ENCODE data around the gene CAMK2B. TPM values are rescaled to one million over a fixed set of nuclear protein-coding genes. Genes with fewer than 3 reads are reported as not detected.

The CAMK2B gene
- total RNA-seq, 2 experiments from 2014 or later, result 0.17 to 0.40 TPM

DNA sequence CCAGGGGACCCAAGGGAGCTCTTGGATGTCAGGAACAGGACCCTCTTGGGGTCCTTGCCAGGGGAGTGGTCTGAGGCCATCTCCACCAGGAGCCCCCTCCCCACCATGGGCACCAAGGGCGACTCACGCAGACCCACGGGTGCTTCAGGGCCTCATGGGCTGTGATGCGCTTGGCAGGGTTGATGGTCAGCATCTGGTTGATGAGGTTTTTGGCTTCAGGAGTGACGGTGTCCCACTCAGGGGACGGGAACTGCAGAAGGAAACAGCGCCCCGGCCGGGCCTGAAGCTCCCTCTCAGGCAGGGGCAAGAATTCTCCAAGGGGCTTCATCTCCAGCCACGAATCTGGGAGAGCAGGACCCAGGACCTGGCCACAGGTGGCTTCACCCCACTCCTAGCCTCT lies 83.3 kb downstream of the CAMK2B start:
- ChIA-PET CTCF (interaction anchor here (1.0 to 3.3 kb wide), 6 partner anchors 9 to 324 kb away, joined by 3 to 17 read pairs (median 8); no protein-coding TSS in a partner anchor), POLR2A (no interaction called here)

DNA sequence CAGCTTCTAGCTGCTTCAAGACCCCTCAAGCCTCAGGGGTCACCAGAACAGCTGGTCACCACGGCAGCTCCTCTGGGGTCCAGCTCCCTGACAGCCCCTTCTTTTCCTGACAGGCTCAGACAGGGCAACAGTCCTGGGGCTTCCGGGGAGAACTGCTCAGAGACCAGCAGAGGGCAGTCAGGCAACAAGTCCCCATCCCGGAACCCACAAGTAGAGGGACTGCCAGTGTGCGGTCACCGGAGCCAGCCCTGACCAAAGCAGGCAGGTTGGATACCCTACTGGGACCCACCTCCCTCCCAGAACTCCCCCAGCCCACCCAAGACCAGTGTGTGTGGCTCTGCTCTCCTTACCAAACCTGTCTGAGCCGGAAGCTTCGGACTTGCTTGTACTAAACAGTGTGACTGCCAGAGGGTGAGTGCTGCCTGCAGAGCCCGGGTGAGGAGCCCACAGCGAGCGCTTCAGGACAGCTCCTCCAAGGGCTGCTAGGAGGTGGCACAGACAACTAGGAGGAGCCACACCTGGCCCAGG lies 84.3 kb downstream of the CAMK2B start:
- POLR2A ChIA-PET, result no interaction called here
- CTCF ChIA-PET, result interaction anchor here (0.6 to 3.3 kb wide), 19 partner anchors 11 to 591 kb away, joined by 3 to 17 read pairs (median 4); no protein-coding TSS in a partner anchor

DNA sequence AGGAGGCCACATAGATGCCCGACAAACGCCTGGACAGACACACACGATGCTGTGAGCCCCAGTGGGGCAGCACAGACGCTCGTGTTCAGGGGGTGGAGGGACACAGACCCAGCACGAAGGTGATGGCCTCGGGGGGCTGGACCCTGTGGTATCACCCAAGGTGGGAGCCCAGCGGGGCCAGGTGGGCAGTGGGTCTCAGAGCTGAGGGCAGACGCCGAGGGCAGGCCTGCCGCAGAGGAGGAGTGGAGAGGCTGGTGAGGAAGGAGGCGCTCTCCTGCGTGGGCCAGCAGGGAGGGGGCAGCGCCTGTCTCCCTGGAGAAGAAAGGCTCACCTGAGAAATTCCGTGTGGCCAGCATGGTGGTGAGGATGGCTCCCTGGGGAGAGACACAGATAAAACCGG lies 85.0 kb downstream of the CAMK2B start:
- ChIA-PET POLR2A (interaction anchor here (1.1 kb wide), 1 partner anchor 21 kb away, joined by 3 read pairs; no protein-coding TSS in a partner anchor), CTCF (interaction anchor here (0.6 to 3.3 kb wide), 15 partner anchors 11 to 326 kb away, joined by 3 to 17 read pairs (median 4); no protein-coding TSS in a partner anchor)

DNA sequence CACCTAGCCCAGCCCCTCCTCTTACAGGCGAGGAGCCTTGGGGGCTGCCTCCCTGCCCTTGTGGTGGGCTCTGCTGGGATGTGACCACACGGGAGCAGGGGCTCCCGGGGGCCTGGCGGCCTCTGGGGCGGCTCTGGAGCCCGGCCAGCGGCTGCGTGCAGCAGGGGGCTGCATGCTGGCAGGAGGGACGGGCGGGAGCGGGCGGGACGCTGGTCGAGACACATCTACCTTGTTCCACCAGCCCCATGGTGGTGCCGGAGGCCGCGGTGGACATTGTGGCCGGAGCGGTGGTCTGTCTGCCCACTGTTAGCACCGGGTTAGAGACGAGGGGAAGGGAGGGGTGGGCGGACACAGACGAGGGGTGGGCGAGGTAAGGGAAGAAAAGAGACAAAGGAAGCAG lies 86.0 kb downstream of the CAMK2B start:
- ChIA-PET POLR2A (interaction anchor here (1.1 kb wide), 1 partner anchor 20 kb away, joined by 3 read pairs; no protein-coding TSS in a partner anchor), CTCF (no interaction called here)

DNA sequence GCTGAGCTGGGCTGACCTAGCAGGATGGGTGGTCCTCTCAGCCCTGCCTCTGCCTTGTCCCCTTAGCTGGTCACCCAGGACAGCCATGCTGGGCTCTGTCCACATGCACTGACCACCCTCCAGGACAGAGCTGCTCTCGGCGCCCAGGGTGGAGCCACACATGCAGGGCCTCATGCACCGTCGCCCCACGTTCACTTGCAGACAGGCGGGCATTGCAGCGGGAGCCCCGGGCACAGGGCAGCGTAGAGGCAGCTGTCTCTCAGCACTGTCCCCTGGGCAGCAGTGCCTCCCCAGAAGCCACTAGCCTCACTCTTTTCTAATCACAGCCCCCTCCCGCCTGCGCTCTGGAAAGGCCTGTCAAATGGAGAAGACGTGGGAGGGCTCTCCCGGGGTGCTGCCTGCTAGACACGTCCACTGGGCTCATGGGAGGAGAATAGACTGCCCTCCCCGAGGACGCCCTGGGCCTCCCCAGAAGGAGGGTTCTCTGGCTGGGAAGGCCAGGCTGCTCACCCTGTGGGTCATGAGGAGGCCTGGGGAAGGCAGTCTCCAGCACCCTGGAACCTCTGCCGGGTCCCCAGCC lies 87.2 kb downstream of the CAMK2B start:
- CTCF ChIA-PET, result no interaction called here
- POLR2A ChIA-PET, result no interaction called here

DNA sequence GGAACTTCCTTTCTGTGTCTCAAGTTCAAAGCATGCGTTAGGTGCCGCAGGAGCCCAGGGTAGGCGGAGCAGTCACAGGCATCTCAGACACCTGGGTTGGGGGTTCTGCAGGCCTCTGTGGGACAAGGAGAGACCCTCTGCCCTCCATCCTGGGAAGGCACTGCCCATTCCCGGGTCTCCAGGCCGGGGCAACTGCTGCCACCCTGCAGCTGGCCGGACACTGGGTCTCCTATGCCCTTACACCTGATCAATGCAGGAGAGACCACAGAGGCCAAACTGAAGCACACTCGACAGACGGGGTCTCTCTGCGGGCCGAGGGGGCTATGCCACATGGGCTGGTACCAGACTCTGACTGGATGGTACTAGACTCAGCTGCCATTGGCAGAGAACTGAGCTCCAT lies 87.7 kb downstream of the CAMK2B start:
- POLR2A ChIA-PET, result no interaction called here
- CTCF ChIA-PET, result no interaction called here

DNA sequence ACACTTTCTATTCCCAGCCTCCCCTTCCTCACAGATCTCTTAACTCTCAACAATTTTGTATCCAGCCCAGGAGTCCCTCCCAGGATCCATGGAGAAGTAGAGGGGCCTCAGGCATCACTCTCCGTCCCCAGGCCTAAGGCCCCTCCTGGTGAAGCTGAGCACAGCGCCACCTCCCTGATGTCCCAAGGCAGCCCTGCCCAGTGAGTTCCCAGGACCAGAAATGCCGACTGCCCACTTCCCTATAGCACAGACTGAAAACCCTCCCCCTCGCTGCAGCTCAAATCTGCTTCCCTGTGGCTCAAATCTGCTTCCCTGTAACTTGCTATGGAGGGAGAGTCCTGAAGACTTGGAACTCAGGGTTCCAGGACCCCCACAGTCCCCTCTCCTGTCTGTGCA lies 89.1 kb downstream of the CAMK2B start:
- POLR2A ChIA-PET, result no interaction called here
- CTCF ChIA-PET, result no interaction called here

DNA sequence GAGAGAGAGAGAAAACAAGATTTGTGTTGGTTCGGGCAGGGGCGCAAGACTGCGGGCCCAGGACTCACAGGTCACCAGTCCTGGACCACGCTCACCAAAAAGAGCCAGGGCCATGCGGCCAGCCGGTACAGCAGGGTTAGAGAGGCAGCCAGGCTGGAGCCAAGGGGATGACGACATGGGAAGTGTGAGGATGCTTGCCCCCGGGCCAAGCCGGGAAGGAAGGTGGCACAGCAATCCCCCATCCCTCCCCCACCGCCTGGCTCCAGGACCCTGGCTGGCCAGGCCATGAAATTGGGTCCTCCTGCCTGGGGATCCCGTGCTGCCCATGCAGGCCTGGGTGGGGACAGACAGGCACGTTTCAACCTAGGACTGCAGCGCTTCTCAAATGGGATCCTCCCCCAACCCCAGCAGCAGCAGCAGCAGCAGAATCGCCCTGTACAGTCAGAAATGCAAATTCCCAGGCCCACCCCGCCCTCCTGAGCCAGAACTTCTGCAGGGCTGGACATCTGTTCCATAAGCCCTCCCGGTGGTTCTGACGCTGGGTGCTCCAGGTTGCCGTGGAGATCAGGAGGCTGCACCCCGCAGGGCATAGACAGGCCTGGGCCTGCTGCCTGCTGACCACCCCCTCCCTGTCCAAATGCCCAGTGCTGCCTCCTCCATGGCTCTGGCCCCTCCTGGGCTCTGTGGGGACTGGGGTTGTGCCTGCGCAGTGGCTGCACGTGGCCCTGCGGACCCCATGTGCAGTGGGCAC lies 89.6 kb downstream of the CAMK2B start:
- ChIA-PET CTCF (no interaction called here), POLR2A (no interaction called here)

DNA sequence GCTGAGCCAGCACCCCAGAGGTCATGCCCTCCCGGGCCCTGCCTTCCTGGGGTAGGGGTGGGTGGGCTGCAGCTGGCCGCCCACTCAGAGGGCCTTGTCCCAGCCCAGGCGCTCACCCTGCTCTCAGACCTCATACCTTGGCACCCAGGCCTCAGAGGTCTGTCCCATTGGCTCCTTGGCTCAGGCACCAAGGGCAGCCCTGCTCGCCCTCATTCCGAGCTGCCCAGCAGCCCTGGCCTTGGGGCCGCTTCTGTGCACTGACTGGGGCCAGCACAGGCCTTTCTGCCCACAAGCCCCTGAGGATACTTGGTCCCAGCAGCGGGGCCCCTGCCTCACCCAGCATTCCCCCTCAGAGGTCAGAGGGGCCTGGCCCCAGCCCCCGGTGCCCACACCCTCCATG lies 90.3 kb downstream of the CAMK2B start:
- ChIA-PET CTCF (no interaction called here), POLR2A (no interaction called here)

DNA sequence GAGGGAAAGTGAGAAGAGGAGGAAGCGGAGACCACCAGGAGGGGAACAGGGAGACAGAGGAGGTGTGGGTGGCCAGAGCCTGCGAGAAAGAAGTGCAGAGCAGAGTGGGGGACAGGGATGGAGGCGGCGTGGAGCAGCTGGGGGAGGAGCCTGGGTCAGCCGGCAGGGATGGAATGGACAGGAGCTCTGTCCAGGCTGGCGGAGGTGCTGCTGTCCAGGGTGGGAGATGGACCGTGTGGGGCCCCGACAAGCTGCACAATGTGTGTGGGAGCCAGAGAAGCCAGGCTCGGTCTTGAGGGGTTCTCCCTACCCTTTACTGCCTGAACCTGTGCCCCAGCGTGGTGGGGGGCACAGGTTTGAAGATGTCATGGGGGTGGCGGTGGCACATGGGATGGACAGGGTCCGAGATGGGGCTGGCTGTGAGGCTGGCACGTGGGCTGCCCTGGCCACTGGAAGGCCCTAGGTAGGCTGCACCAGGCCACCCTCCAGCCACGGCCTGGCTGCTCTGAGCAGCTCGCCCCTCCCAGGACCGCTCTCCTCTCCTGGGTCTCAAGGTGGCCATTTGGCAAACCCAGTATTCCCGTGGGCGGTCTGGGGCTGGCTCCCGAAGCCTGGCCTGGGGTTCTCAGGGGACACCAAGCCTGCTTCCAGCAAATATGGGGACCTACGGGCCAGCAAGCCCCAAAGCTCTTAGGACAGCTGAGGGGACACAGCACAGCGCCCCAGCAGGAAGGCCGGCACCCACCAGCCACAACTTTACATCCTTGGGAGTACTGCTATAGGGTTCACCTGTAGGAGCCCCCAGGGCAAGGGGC lies 92.3 kb downstream of the CAMK2B start:
- ChIA-PET POLR2A (no interaction called here), CTCF (no interaction called here)

DNA sequence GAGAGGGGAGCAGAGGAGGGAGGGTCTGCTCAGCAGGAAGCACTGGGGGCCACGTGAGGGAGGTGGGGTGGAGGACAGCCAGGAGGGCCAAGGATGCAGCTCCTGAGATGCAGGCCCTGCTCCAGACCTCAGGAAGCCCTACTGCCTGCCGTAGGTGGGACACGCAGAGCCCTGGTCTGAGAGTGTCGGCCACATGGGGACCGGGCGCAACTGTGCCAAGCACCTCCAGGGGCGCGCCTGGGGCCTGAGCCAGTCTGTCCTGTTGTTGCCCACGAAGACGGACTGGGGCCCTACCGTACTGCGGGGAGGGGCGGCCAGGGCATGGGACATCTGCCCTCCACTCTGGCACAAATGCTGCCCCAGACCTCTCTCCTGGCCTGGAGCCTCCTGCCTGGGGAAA lies 93.0 kb downstream of the CAMK2B start:
- ChIA-PET POLR2A (no interaction called here), CTCF (no interaction called here)

DNA sequence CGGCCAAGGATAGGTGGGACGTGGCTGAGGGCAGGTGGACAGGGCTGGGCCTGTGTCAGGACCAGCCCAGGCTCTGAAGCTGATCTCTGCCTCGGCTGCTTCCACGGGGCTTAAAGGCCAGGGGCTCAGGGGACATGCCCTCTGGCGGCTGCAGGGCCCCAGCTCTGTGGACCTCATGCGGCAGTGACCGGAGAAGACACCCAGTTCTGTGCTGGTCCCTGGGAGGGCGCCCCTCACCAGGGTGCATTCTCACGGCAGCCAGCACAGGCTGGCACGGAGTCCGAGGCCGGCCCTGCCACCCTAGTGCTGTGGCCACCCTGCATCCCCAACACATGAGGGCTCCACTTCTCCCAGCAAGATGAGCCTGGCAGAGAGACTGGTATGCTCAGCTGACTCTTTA lies 94.3 kb downstream of the CAMK2B start:
- CTCF ChIA-PET, result no interaction called here

DNA sequence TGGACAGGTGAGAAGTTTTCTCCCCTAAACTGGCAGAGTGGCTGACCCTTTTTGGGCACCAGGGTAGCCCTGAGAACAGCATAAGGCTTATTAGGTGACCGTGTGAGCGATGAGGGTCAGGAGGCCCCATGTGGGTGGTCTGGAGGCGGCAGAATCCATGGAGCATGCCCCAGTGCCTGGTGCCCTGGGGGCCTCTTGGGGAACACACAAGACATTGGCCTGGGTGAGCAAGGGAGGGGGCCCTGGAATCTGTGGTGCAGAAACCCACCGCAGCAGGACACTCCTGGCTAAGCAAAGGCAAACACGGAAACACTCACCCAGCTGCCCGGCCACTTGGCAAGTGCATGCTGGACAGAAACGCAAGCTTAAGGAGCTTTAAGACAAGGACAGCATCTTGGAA lies 95.1 kb downstream of the CAMK2B start:
- CTCF ChIA-PET, result no interaction called here
- POLR2A ChIA-PET, result no interaction called here

More for the DNA sequence above, 94.3 kb downstream of the CAMK2B start:
- POLR2A ChIA-PET, result no interaction called here

DNA sequence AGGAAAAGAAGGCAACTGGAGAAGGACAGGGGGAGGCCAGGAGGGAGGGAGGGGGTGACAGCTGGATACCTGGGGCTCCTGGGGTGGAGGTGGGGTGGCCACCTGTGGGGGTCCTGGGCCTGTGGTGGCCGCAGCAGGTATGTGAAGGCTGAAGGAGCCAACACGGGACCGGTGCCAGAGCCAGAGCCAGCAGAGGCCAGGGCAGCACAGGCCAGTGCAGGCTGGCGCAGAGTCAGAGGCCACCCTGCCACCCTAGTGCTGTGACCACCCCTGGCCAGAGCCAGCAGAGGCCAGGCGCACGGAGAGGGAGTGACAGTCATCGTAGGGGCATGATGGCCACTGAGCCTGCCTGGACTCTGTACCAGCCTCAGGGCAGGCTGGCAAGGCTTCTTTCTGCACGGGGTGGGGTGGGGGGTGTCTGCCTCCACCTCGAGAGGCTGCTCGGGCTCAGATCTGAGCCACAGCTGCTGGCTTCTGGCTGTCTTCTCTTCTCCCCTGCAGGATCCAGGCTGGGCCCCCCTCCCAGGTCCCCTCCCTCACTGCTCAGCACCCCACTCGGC lies 95.8 kb downstream of the CAMK2B start:
- POLR2A ChIA-PET, result no interaction called here

DNA sequence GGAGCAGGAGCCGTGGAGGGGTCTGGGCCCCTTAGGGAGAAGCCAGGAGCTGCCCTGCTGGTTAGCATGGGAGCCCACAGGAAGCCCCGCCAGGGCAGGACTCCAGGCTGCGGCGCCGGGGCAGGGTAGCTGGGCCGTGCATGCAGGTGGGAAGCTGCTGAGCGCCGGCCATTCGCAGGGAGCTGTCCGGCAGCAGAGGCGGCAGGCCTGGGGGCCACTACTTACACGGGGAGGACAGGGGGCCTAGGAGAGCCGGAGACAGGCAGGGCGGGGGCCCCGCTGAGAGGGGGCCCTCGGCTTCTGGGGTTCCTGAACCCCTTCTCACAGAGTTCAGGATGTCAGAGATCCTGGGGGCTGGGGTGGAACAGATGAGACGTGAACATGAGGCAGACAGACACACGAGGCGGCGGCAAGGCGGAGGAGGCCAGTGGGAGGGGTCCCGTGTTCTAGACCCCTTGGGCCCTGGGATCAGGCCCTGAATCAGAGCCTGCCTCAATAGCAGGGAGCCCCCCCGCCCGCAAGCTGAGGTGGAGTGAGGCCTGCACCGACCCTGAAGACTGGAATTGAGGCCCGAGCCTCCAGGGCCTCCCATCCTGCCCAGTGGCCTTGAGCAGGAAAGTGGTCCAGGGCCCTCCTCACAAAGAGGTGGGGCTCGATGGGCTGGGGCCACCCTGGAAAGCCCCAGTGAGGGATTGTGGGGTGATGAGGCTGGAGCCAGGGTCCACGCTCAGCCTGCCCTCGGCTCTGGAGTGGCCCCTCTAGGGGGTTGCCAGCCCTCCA lies 96.6 kb downstream of the CAMK2B start:
- CTCF ChIA-PET, result interaction anchor here (0.6 to 0.9 kb wide), 2 partner anchors 12 to 139 kb away, joined by 4 read pairs; no protein-coding TSS in a partner anchor

More for the DNA sequence above, 95.8 kb downstream of the CAMK2B start:
- CTCF ChIA-PET, result interaction anchor here (0.6 to 0.9 kb wide), 2 partner anchors 11 to 140 kb away, joined by 4 read pairs; no protein-coding TSS in a partner anchor

DNA sequence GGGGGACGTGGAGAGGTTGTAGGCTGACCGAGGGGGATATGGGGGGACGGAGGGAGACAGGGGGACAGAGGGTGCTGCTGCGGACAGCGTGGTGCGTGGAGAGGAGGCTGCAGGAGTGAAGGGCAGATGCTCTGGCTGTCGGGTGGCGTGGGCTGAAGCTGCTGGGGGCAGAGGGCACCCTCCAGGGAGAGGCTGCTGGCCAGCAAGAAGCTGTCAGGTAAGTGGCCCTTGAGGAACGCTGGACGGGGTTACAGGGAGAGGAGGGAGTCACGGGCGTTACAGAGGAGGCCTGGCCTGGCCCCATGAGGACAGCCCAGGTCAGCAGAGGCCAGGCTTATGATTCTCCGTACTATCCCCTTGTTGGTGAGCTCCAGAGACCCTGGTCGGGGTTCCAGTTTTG lies 97.5 kb downstream of the CAMK2B start:
- CTCF ChIA-PET, result no interaction called here
- POLR2A ChIA-PET, result no interaction called here

More for the DNA sequence above, 96.6 kb downstream of the CAMK2B start:
- POLR2A ChIA-PET, result no interaction called here

DNA sequence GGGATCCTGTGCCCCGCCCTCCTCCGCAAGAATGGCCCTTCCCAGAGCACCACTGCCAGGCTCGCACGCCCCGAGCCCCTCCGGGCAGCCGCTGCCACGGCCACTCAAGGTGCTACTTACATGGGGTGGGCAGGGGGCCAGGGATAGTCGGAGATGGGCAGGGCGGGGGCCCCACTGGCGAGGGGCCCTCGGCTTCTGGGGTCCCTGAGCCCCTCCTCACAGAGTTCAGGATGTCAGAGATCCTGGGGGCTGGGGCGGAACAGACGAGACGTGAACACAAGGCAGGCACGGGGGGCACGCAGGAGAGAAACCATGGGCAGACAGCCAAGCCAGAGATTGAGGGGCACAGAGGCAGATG lies 99.0 kb downstream of the CAMK2B start:
- CTCF ChIA-PET, result no interaction called here
- POLR2A ChIA-PET, result no interaction called here

DNA sequence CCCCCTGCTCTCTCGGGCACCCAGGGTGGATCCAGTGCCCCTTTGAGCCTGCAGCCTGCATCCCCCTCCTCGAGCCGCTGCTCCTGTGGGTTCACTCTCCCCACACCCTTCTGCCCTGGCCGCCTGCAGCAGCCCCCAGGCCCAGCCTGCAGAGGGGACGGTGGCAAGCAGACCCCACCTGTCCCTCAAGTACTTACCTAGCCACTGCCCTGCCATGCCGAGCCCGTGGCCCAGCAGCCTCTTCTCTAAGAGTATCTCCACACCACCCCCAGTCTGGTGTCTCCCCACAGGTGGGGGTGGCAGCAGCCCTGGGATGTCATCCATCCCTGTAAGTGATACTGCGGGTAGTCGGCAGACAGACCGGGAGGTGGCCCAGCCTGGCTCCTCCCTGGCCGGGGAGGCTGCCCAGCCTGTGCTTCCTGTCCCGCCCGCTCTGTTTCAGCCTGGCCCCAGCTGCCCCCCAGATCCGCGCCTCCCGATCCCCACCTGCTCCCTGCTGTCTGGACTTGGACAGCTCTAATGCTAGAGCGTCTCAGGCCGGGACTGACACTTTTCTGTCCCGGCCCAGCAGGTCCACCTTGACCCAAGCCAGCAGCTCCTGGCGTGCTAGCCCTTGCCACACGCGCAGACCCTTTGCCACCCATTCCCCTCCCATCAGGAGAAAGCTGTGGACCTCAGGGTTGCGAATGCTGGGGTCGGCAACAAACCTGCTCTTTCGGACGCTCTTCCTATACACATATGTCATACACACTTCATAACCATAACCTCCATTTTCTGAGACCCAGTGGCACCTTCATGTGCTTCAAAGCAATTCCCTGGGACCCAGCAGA lies 99.6 kb downstream of the CAMK2B start:
- CTCF ChIA-PET, result interaction anchor here (0.6 kb wide), 1 partner anchor 366 kb away, joined by 3 read pairs; no protein-coding TSS in a partner anchor
- POLR2A ChIA-PET, result no interaction called here
